SW 1271 (cell line): ENCODE data around the gene OR1J1.

Experiments
- DNase-seq, 2 experiments: peaks; one replicate each; lab custom pipeline; 2025; lab: John Stamatoyannopoulos, UW

The OR1J1 gene

DNA sequence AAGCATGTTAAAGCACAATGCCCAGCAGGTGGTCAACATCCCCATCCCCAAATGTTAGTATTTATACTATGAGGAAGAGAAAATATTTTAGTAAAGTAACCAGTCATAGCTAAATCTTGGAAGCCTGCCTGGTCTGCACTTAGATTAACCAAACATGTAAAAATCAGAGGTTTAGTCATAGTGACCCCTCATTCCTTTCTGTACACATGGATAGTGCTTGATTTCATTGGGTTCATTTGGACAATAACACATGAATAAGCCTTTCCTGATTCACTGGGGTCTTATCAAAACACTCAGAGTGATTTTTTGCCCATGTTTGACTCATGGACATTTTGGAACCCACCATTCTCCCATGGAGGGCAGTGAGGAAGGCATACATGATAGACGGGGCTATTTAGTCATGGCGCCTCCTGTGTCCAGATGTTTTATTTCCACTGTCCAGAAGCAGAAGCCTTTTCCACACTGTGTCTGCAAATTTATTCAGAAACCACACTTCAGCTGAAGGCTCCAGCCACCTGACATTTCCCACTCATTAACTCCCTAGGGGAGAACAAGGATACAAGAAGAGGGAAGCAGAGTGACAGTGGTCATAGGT, 32.5 kb downstream of the OR1J1 start:
- DNase-seq, result no peak

DNA sequence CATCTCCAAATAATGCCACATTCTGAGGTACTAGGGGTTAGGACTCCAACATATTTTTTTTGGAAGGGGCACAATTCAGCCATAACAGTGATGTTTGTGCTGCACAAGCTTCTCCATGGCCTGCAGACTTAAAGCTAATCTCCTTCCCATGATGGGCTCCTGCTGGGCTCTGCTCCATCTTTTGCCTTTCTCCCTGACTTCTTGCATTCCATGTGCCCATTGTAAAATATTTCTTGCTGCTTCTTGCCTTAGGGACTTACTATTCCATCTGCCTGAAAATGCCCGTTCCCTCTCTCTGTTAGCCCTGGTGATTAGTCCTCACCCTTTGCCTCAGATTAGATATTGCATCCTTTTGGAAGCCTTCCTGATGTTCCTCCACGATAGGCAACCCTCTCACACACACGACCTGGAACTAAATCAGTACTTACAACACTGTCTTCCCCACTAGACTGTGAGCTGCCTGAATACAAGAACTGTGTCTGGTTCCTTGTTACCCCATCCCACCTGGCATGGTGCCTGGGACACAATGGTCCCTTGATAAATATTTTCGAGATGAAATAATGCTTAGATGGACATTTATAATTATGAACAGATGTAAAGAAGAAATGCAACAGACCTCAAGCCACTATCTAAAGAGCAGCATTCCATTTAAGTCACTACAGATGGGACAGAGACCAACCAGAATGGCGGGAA, 33.5 kb downstream of the OR1J1 start:
- DNase-seq, result no peak

DNA sequence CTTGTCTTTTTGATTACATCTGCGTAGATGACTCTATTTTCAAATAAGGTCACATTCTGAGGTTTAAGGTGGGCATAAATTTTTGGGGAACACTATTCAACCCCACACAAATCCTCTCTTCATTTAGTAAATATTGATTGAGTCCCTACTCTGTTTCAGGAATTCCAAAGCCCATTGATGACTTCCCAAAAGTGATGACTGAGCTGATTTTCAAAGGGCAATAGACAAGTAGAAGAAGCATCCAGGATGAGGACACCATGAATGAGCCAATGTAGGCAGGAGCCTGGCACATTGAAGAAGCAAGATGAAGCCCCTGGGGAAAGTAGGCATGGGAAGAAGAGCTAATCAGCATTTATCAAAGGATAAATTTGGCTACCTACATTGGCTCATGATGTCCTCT, 35.2 kb downstream of the OR1J1 start:
- no peak for DNase-seq
